ENCODE measurements around the gene SIAH1.
"Not testable (repeated sequence)": the region's sequence is repeated elsewhere in the genome, so short reads cannot be mapped to it uniquely, and the experiment has no call there.

The SIAH1 gene

GRCh38 chr16:48430890-48431289, 45.7 kb upstream of the SIAH1 start:
- CTCF ChIA-PET, result interaction anchor here (0.8 to 1.2 kb wide), 3 partner anchors 12 to 192 kb away, joined by 3 read pairs; no protein-coding TSS in a partner anchor
- TF ChIP-seq CTCF (IDR thresholded peaks at IDR 0.05; ENCODE audit: control extremely low read depth, extremely low read depth, low read depth, missing control alignments), result no peak
- POLR2A ChIA-PET, result no interaction called here
- DNase-seq (ENCODE audit: extremely low spot score), result no peak

- no peak for TF ChIP-seq CTCF (IDR thresholded peaks at IDR 0.05; ENCODE audit: control extremely low read depth, extremely low read depth, low read depth, missing control alignments)
- DNase-seq (ENCODE audit: extremely low spot score), result no peak
- ChIA-PET CTCF (interaction anchor here (0.8 to 2.7 kb wide), 6 partner anchors 8 to 197 kb away, joined by 3 to 10 read pairs (median 3); no protein-coding TSS in a partner anchor), POLR2A (interaction anchor here (0.5 kb wide), 1 partner anchor 33 kb away, joined by 3 read pairs; no protein-coding TSS in a partner anchor)
Observed at GRCh38 chr16:48426244-48427141, 41.3 kb upstream of the SIAH1 start.

- POLR2A ChIA-PET, result no interaction called here
- CTCF ChIA-PET, result interaction anchor here (1.0 kb wide), 1 partner anchor 9 kb away, joined by 3 read pairs; no protein-coding TSS in a partner anchor
- DNase-seq (ENCODE audit: extremely low spot score), result no peak
- TF ChIP-seq CTCF (IDR thresholded peaks at IDR 0.05; ENCODE audit: control extremely low read depth, extremely low read depth, low read depth, missing control alignments), result no peak
Observed at GRCh38 chr16:48422537-48422936, 37.3 kb upstream of the SIAH1 start.

GRCh38 chr16:48421741-48422140, 36.5 kb upstream of the SIAH1 start:
- DNase-seq (ENCODE audit: extremely low spot score), result no peak
- TF ChIP-seq CTCF (IDR thresholded peaks at IDR 0.05; ENCODE audit: control extremely low read depth, extremely low read depth, low read depth, missing control alignments), result no peak
- POLR2A ChIA-PET, result no interaction called here
- CTCF ChIA-PET, result interaction anchor here (0.8 to 1.0 kb wide), 2 partner anchors 10 to 28 kb away, joined by 3 read pairs; no protein-coding TSS in a partner anchor

- CTCF ChIA-PET, result interaction anchor here (0.7 to 2.0 kb wide), 5 partner anchors 11 to 203 kb away, joined by 3 to 6 read pairs (median 3); no protein-coding TSS in a partner anchor
Observed at GRCh38 chr16:48420437-48420836, 35.2 kb upstream of the SIAH1 start.

GRCh38 chr16:48416617-48417016, 31.4 kb upstream of the SIAH1 start:
- CTCF ChIA-PET; DNase-seq (ENCODE audit: extremely low spot score); POLR2A ChIA-PET: not testable (repeated sequence)

More at GRCh38 chr16:48420437-48420836, 35.2 kb upstream of the SIAH1 start:
- DNase-seq (ENCODE audit: extremely low spot score), result no peak
- POLR2A ChIA-PET, result no interaction called here
- no peak for TF ChIP-seq CTCF (IDR thresholded peaks at IDR 0.05; ENCODE audit: control extremely low read depth, extremely low read depth, low read depth, missing control alignments)

GRCh38 chr16:48413272-48413671, 28.1 kb upstream of the SIAH1 start:
- ChIA-PET POLR2A (no interaction called here), CTCF (no interaction called here)
- DNase-seq (ENCODE audit: extremely low spot score), result no peak
- TF ChIP-seq CTCF (IDR thresholded peaks at IDR 0.05; ENCODE audit: control extremely low read depth, extremely low read depth, low read depth, missing control alignments), result no peak

Data from GM10248 (cell line).